Endodermal cell (in vitro differentiated cells): ENCODE results near the gene ESR1. TPM values are rescaled to one million over a fixed set of nuclear protein-coding genes. Genes with fewer than 3 reads are reported as not detected.
A peak's percentile ranks its signal among the peaks of the same experiment; 100 is the strongest.

Experiments used
- DNase-seq: peaks from one replicate; pipeline ENCODE4 v3.0.0-alpha.2; 2017
- H3K27ac ChIP-seq: 2 replicates; pipeline ENCODE4 v1.5.1; 2013; ENCODE audit warnings: mild to moderate bottlenecking, low read depth, low read length, moderate library complexity
- H3K27me3 ChIP-seq: 2 replicates; pipeline ENCODE4 v1.6.1; 2013; ENCODE audit warnings: mild to moderate bottlenecking, low read length, moderate library complexity; ENCODE audit not compliant: insufficient read depth, control insufficient read depth, poor library complexity, severe bottlenecking
- H3K36me3 ChIP-seq: 2 replicates; pipeline ENCODE4 v1.7.0; 2013; ENCODE audit warnings: mild to moderate bottlenecking, low read length, moderate library complexity; ENCODE audit not compliant: control insufficient read depth, insufficient read depth
- H3K4me1 ChIP-seq: one replicate; pipeline ENCODE4 v1.7.0; 2013; ENCODE audit warnings: low read length; ENCODE audit not compliant: control insufficient read depth, insufficient read depth
- H3K4me3 ChIP-seq: 2 replicates; pipeline ENCODE4 v1.5.1; 2013; ENCODE audit warnings: mild to moderate bottlenecking, low read length, moderate library complexity
- H3K9ac ChIP-seq: 2 replicates; pipeline ENCODE4 v1.6.1; 2013; ENCODE audit warnings: mild to moderate bottlenecking, low read length, moderate library complexity; ENCODE audit not compliant: poor library complexity, severe bottlenecking; ENCODE audit errors: extremely low read depth
- H3K9me3 ChIP-seq: 2 replicates; pipeline ENCODE4 v1.6.1; 2013; ENCODE audit warnings: mild to moderate bottlenecking, low read length, moderate library complexity; ENCODE audit not compliant: control insufficient read depth
- H3K27ac Mint-ChIP-seq: 2 replicates; pipeline ENCODE4 v1.8.0; 2020; ENCODE audit warnings: mixed read lengths
- H3K27me3 Mint-ChIP-seq: 2 replicates; pipeline ENCODE4 v1.8.0; 2021; ENCODE audit warnings: mild to moderate bottlenecking, mixed read lengths; ENCODE audit not compliant: insufficient read depth
- H3K36me3 Mint-ChIP-seq: 2 replicates; pipeline ENCODE4 v1.8.0; 2020; ENCODE audit warnings: low read depth, mixed read lengths
- H3K4me1 Mint-ChIP-seq: 2 replicates; pipeline ENCODE4 v1.8.0; 2020; ENCODE audit warnings: mixed read lengths
- H3K4me3 Mint-ChIP-seq: 2 replicates; pipeline ENCODE4 v1.8.0; 2020; ENCODE audit warnings: mild to moderate bottlenecking, moderate library complexity, mixed read lengths
- H3K9me3 Mint-ChIP-seq: 2 replicates; pipeline ENCODE4 v1.8.0; 2020; ENCODE audit warnings: mild to moderate bottlenecking, mixed read lengths
- WGBS, 2 experiments: methylation state at CpG; one replicate each; pipeline versions ENCODE4 v1.1.5 to v1.1.7; 2013; ENCODE audit warnings: missing lambda C conversion rate in 2 of 2, mixed read lengths in 1 of 2; ENCODE audit not compliant: insufficient coverage in 1 of 2, insufficient read length in 1 of 2; 5-methylcytosine and 5-hydroxymethylcytosine counted together
- total RNA-seq, 2 donors: library from RNA; stranded (reverse); fragmentation: NEBNext Ultra II Directional in 1 of 2; extraction: Animal tissue kit (Norgen Biotek cat#: 25700) in 1 of 2; gene quantifications; 2 replicates in 1 of 2; 3 replicates in 1 of 2; pipeline ENCODE4 v1.2.1, GENCODE V29; 2021
- TF ChIP-seq, protein P1 (sequence below): fragments of 200-600 bp; sonication (generic); conservative IDR thresholded peaks from 2 replicates; pipeline ENCODE4 v1.5.0; 2021; ENCODE audit warnings: antibody characterized with exemption, mild to moderate bottlenecking

Gene ESR1
- total RNA-seq, 2 donors from 2014 or later: not detected

- no peaks in the 10 kb centered on the region for H3K27me3 Mint-ChIP-seq
- no peaks in the 10 kb centered on the region for H3K9me3 ChIP-seq
- H3K9ac ChIP-seq: no peak overlapping the region
- no peak overlapping the region for H3K4me3 ChIP-seq
- peaks cover 6% of the 10 kb centered on the region for H3K4me1 Mint-ChIP-seq
- H3K27me3 ChIP-seq: no peaks in the 10 kb centered on the region
- 90 to 92% methylated on average over 15 to 20 of the region's 20 CpGs for WGBS, 2 experiments
- H3K36me3 Mint-ChIP-seq: no peaks in the 10 kb centered on the region
- no peaks in the 10 kb centered on the region for H3K9me3 Mint-ChIP-seq
- H3K4me1 ChIP-seq: peaks cover 5% of the 10 kb centered on the region
- no peak overlapping the region for H3K27ac Mint-ChIP-seq
- no peaks in the 10 kb centered on the region for H3K36me3 ChIP-seq
- TF ChIP-seq, protein P1, sequence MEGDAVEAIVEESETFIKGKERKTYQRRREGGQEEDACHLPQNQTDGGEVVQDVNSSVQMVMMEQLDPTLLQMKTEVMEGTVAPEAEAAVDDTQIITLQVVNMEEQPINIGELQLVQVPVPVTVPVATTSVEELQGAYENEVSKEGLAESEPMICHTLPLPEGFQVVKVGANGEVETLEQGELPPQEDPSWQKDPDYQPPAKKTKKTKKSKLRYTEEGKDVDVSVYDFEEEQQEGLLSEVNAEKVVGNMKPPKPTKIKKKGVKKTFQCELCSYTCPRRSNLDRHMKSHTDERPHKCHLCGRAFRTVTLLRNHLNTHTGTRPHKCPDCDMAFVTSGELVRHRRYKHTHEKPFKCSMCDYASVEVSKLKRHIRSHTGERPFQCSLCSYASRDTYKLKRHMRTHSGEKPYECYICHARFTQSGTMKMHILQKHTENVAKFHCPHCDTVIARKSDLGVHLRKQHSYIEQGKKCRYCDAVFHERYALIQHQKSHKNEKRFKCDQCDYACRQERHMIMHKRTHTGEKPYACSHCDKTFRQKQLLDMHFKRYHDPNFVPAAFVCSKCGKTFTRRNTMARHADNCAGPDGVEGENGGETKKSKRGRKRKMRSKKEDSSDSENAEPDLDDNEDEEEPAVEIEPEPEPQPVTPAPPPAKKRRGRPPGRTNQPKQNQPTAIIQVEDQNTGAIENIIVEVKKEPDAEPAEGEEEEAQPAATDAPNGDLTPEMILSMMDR: no peak
- H3K27ac ChIP-seq: no peak overlapping the region
- no peak overlapping the region for H3K4me3 Mint-ChIP-seq
- DNase-seq: no peak
Observed at GRCh38 chr6:152110886-152111820, 303.7 kb downstream of the ESR1 start.

GRCh38 chr6:152112491-152113261, 305.2 kb downstream of the ESR1 start:
- TF ChIP-seq, protein P1: no peak
- Mint-ChIP-seq H3K4me3 (no peak overlapping the region), H3K36me3 (no peaks in the 10 kb centered on the region), H3K27me3 (no peaks in the 10 kb centered on the region), H3K4me1 (peaks cover 6% of the 10 kb centered on the region), H3K27ac (no peak overlapping the region), H3K9me3 (no peaks in the 10 kb centered on the region)
- Histone ChIP-seq H3K27me3 (no peaks in the 10 kb centered on the region), H3K4me3 (no peak overlapping the region), H3K27ac (no peak overlapping the region), H3K9ac (no peak overlapping the region), H3K4me1 (peaks cover 5% of the 10 kb centered on the region), H3K36me3 (no peaks in the 10 kb centered on the region), H3K9me3 (no peaks in the 10 kb centered on the region)
- peak; percentile 17 for DNase-seq
- 84 to 87% methylated on average over 10 to 15 of the region's 15 CpGs for WGBS, 2 experiments

DNA sequence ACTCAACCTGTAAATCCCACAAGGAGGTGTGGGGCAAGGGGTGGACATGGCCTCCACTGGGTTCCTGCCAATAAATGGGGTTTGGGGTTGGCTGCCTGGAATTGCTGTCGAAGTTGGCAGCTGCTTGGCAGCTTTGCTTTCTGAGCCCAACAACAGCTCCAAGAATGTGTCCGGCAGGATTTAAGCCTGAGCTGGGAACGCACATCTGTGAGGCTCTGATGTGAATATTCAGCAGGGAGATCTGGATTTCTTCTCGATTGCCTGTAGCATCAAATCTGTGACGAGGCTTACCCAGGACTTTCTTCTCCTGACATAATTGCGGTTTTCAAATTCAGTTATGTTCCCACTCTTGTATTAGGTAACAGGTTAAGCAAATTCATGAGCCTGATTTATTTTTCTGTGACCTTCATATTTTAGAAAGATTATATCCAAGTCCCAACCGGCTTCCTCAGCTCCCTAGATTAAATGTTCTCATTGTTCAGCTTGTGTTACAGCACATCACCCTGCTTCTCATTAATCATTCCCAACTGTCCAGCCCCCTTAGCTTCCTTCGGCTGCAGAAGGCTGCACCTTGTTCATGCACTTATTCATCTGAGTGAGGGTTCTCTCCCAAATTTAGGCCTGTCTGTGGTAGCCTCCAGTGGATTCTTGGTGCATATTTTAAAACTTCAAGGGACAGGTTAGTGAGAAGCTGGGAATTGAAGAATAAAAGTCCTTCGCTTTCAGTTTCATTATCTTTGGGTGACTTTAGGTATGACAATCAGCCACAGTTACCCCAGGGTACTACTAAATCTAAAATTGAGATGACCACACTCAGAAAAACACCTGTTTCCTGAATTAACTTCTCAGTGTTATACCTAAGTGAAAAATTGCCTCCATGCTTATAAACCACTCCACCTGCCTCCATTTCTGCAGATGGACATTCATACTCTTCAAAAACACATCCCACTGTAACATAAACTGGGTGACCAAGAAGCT, 310.0 kb downstream of the ESR1 start:
- no peak overlapping the region for H3K9ac ChIP-seq
- H3K36me3 Mint-ChIP-seq: no peaks in the 10 kb centered on the region
- H3K27ac Mint-ChIP-seq: no peak overlapping the region
- peaks cover 3% of the 10 kb centered on the region for H3K36me3 ChIP-seq
- no peaks in the 10 kb centered on the region for H3K9me3 ChIP-seq
- no peak overlapping the region for H3K27ac ChIP-seq
- DNase-seq: no peak
- H3K27me3 ChIP-seq: no peaks in the 10 kb centered on the region
- H3K4me3 ChIP-seq: no peak overlapping the region
- TF ChIP-seq, protein P1: no peak
- WGBS, 2 experiments: 92 to 96% methylated on average over 8 to 9 of the region's 9 CpGs
- no peak overlapping the region for H3K4me3 Mint-ChIP-seq
- peaks cover under 1% of the 10 kb centered on the region for H3K4me1 Mint-ChIP-seq
- H3K27me3 Mint-ChIP-seq: no peaks in the 10 kb centered on the region
- no peaks in the 10 kb centered on the region for H3K9me3 Mint-ChIP-seq
- H3K4me1 ChIP-seq: no peaks in the 10 kb centered on the region
